Measurements from ENCODE around the gene PHPT1. TPM values are rescaled to one million over a fixed set of nuclear protein-coding genes. Genes with fewer than 3 reads are reported as not detected.
"Not testable (repeated sequence)": the region's sequence is repeated elsewhere in the genome, so short reads cannot be mapped to it uniquely, and the experiment has no call there.

The PHPT1 gene
- total RNA-seq, 2 experiments from 2014 or later, result 104 to 105 TPM

GRCh38 chr9:136865041-136865767, 16.0 kb downstream of the PHPT1 start:
- CTCF ChIA-PET, result no interaction called here
- POLR2A ChIA-PET, result interaction anchor here (1.7 kb wide), 1 partner anchor 17 kb away, joined by 7 read pairs; no protein-coding TSS in a partner anchor

- ChIA-PET POLR2A (interaction anchor here (0.6 to 1.9 kb wide), 3 partner anchors 15 to 45 kb away, joined by 3 to 8 read pairs (median 4); no protein-coding TSS in a partner anchor), CTCF (no interaction called here)
These were observed 16.5 kb downstream of the PHPT1 start for GRCh38 chr9:136865768-136866103.

GRCh38 chr9:136866898-136867421, 17.8 kb downstream of the PHPT1 start:
- POLR2A ChIA-PET, result interaction anchor here (1.9 kb wide), 1 partner anchor 14 kb away, joined by 8 read pairs; no protein-coding TSS in a partner anchor
- CTCF ChIA-PET, result not testable (repeated sequence)

- CTCF ChIA-PET, result no interaction called here
These were observed 18.3 kb downstream of the PHPT1 start for GRCh38 chr9:136867480-136867879.

GRCh38 chr9:136867917-136868316, 18.7 kb downstream of the PHPT1 start:
- ChIA-PET CTCF (interaction anchor here (0.8 kb wide), 1 partner anchor 13 kb away, joined by 3 read pairs; no protein-coding TSS in a partner anchor), POLR2A (no interaction called here)

More at GRCh38 chr9:136867480-136867879, 18.3 kb downstream of the PHPT1 start:
- POLR2A ChIA-PET, result interaction anchor here (1.9 kb wide), 1 partner anchor 14 kb away, joined by 8 read pairs; no protein-coding TSS in a partner anchor

GRCh38 chr9:136868644-136869043, 19.4 kb downstream of the PHPT1 start:
- ChIA-PET POLR2A (interaction anchor here (0.9 kb wide), 1 partner anchor 14 kb away, joined by 3 read pairs; no protein-coding TSS in a partner anchor), CTCF (interaction anchor here (0.8 kb wide), 1 partner anchor 13 kb away, joined by 3 read pairs; no protein-coding TSS in a partner anchor)

- POLR2A ChIA-PET, result interaction anchor here (0.9 to 1.0 kb wide), 2 partner anchors 12 to 15 kb away, joined by 3 to 4 read pairs; no protein-coding TSS in a partner anchor
- CTCF ChIA-PET, result not testable (repeated sequence)
These were observed 20.4 kb downstream of the PHPT1 start for GRCh38 chr9:136869611-136870010.

- POLR2A ChIA-PET, result no interaction called here
- CTCF ChIA-PET, result no interaction called here
These were observed 25.9 kb downstream of the PHPT1 start for GRCh38 chr9:136875155-136875554.

GRCh38 chr9:136876476-136876875, 27.3 kb downstream of the PHPT1 start:
- CTCF ChIA-PET, result no interaction called here
- POLR2A ChIA-PET, result interaction anchor here (0.6 kb wide), 1 partner anchor 83 kb away, joined by 3 read pairs; no protein-coding TSS in a partner anchor

- ChIA-PET POLR2A (interaction anchor here (0.7 to 2.6 kb wide), 4 partner anchors 14 to 112 kb away, joined by 3 to 19 read pairs (median 8); partner anchors contain the start of genes EDF1 and PAXX), CTCF (interaction anchor here (0.6 to 3.0 kb wide), 5 partner anchors 12 to 166 kb away, joined by 3 to 18 read pairs (median 4); partner anchors contain the start of gene NPDC1)
These were observed 31.4 kb downstream of the PHPT1 start for GRCh38 chr9:136880651-136881050.

GRCh38 chr9:136881691-136882108, 32.5 kb downstream of the PHPT1 start:
- CTCF ChIA-PET, result interaction anchor here (0.9 to 3.0 kb wide), 10 partner anchors 9 to 165 kb away, joined by 3 to 18 read pairs (median 4); partner anchors contain the start of genes AJM1, C8G, FBXW5 and NPDC1
- POLR2A ChIA-PET, result interaction anchor here (0.5 to 2.6 kb wide), 8 partner anchors 12 to 342 kb away, joined by 3 to 19 read pairs (median 5); partner anchors contain the start of genes EDF1, FUT7 and PAXX

- CTCF ChIA-PET, result interaction anchor here (0.6 to 3.0 kb wide), 10 partner anchors 10 to 203 kb away, joined by 3 to 18 read pairs (median 4); partner anchors contain the start of genes AJM1, C8G, FBXW5 and NPDC1
- POLR2A ChIA-PET, result interaction anchor here (0.6 to 2.6 kb wide), 7 partner anchors 12 to 652 kb away, joined by 3 to 19 read pairs (median 4); partner anchors contain the start of genes EDF1, FUT7 and PAXX
These were observed 33.1 kb downstream of the PHPT1 start for GRCh38 chr9:136882109-136882946.

- POLR2A ChIA-PET, result interaction anchor here (1.7 to 2.6 kb wide), 2 partner anchors 19 kb away, joined by 7 to 19 read pairs; no protein-coding TSS in a partner anchor
- CTCF ChIA-PET, result interaction anchor here (1.4 to 3.0 kb wide), 4 partner anchors 21 to 146 kb away, joined by 3 to 18 read pairs (median 6); no protein-coding TSS in a partner anchor
These were observed 33.7 kb downstream of the PHPT1 start for GRCh38 chr9:136882947-136883283.

GRCh38 chr9:136883670-136884069, 34.5 kb downstream of the PHPT1 start:
- ChIA-PET POLR2A (interaction anchor here (0.7 kb wide), 2 partner anchors 226 to 320 kb away, joined by 3 to 5 read pairs; no protein-coding TSS in a partner anchor), CTCF (interaction anchor here (1.2 to 1.4 kb wide), 2 partner anchors 18 to 42 kb away, joined by 3 to 4 read pairs; partner anchors contain the start of gene AJM1)

- ChIA-PET CTCF (interaction anchor here (0.9 to 1.5 kb wide), 7 partner anchors 16 to 143 kb away, joined by 3 to 5 read pairs (median 3); partner anchors contain the start of gene AJM1), POLR2A (interaction anchor here (0.6 to 4.2 kb wide), 5 partner anchors 13 to 141 kb away, joined by 3 to 30 read pairs (median 3); partner anchors contain the start of gene EDF1)
These were observed 36.9 kb downstream of the PHPT1 start, which contains the start of gene TRAF2 for GRCh38 chr9:136885950-136886578. TRAF2 (plus strand) TSS chr9:136886516; CDS start chr9:136898741, 12,225 bp downstream.

GRCh38 chr9:136886610-136887597, 37.7 kb downstream of the PHPT1 start:
- POLR2A ChIA-PET, result interaction anchor here (1.0 to 4.2 kb wide), 3 partner anchors 12 to 56 kb away, joined by 3 to 30 read pairs (median 3); no protein-coding TSS in a partner anchor
- CTCF ChIA-PET, result interaction anchor here (0.7 to 1.5 kb wide), 7 partner anchors 16 to 148 kb away, joined by 3 to 5 read pairs (median 4); partner anchors contain the start of gene AJM1

Measured in activated CD8-positive, alpha-beta memory T cell treated with anti-CD3 and anti-CD28 coated beads for 36 hours (primary cell).